CD4-positive, CD25-positive, alpha-beta regulatory T cell (primary cell): ENCODE data around the gene PA2G4. TPM values are rescaled to one million over a fixed set of nuclear protein-coding genes. Genes with fewer than 3 reads are reported as not detected.
"Not testable (repeated sequence)": the region's sequence is repeated elsewhere in the genome, so short reads cannot be mapped to it uniquely, and the experiment has no call there.

Source experiments
- ATAC-seq, 2 donors: fragments of 150-1000 bp; cut with Tn5 transposase; one replicate each; pipeline ENCODE4 v1.10.0; 2021; ENCODE audit warnings: low read depth in 2 of 2, moderate number of reproducible peaks in 2 of 2, moderate library complexity in 1 of 2
- DNase-seq, 3 donors: peaks; one replicate each; pipeline versions ENCODE4 v3.0.0 to v3.0.0-alpha.2; 2012 to 2022; ENCODE audit warnings: mixed read lengths in 1 of 3
- H3K27ac ChIP-seq: one replicate; pipeline ENCODE4 v1.7.0; 2013; ENCODE audit warnings: mild to moderate bottlenecking, low read length; ENCODE audit not compliant: insufficient read depth, poor library complexity, severe bottlenecking
- H3K27me3 ChIP-seq: one replicate; pipeline ENCODE4 v1.7.0; 2013; ENCODE audit warnings: low read length; ENCODE audit not compliant: control insufficient read depth, insufficient read depth
- H3K36me3 ChIP-seq: one replicate; pipeline ENCODE4 v1.7.0; 2013; ENCODE audit warnings: mild to moderate bottlenecking, low read length, moderate library complexity; ENCODE audit not compliant: control insufficient read depth, insufficient read depth
- H3K4me1 ChIP-seq: 2 replicates; pipeline ENCODE4 v1.7.0; 2013; ENCODE audit warnings: mild to moderate bottlenecking, low read length; ENCODE audit not compliant: insufficient read depth, control insufficient read depth, poor library complexity, severe bottlenecking
- H3K4me3 ChIP-seq: one replicate; pipeline ENCODE4 v1.7.0; 2013; ENCODE audit warnings: low read depth, mild to moderate bottlenecking, low read length, moderate library complexity
- H3K9me3 ChIP-seq, 2 experiments: 1 replicate in 1 of 2; 2 replicates in 1 of 2; pipeline ENCODE4 v1.7.0; 2013; ENCODE audit warnings: low read length in 2 of 2, mild to moderate bottlenecking in 1 of 2, moderate library complexity in 1 of 2; ENCODE audit not compliant: control insufficient read depth in 2 of 2
- H3K27ac Mint-ChIP-seq, 3 donors: one replicate each; pipeline ENCODE4 v1.8.0; 2020 to 2022; ENCODE audit warnings: mild to moderate bottlenecking in 3 of 3, mixed read lengths in 3 of 3, moderate library complexity in 2 of 3
- H3K27me3 Mint-ChIP-seq: one replicate; pipeline ENCODE4 v1.8.0; 2022; ENCODE audit warnings: mild to moderate bottlenecking, mixed read lengths
- H3K36me3 Mint-ChIP-seq: one replicate; pipeline ENCODE4 v1.8.0; 2020; ENCODE audit warnings: mixed read lengths
- H3K4me1 Mint-ChIP-seq, 4 donors: one replicate each; pipeline ENCODE4 v1.8.0; 2020 to 2022; ENCODE audit warnings: mixed read lengths in 4 of 4, mild to moderate bottlenecking in 1 of 4
- H3K4me3 Mint-ChIP-seq, 4 donors: one replicate each; pipeline ENCODE4 v1.8.0; 2020 to 2022; ENCODE audit warnings: mild to moderate bottlenecking in 4 of 4, mixed read lengths in 4 of 4, moderate library complexity in 3 of 4
- H3K9me3 Mint-ChIP-seq, 7 donors: one replicate each; pipeline ENCODE4 v1.8.0; 2020 to 2022; ENCODE audit warnings: mixed read lengths in 7 of 7, mild to moderate bottlenecking in 3 of 7, moderate library complexity in 2 of 7
- polyA plus RNA-seq, 4 donors: library from polyadenylated mRNA; unstranded; fragments of 300-500 nt; fragmentation: Illumina TruSeq; gene quantifications; one replicate each; pipeline ENCODE4 v1.2.3, GENCODE V29; 2021
- total RNA-seq: library from RNA; stranded (reverse); gene quantifications from one replicate; pipeline ENCODE4 v1.2.3, GENCODE V29; 2022

PA2G4 gene
- total and polyA plus RNA-seq, 5 donors from 2014 or later, result 63.8 to 203 (median 196) TPM

GRCh38 chr12:56114084-56114483, 9.7 kb downstream of the PA2G4 start:
- H3K4me1 ChIP-seq, result peaks cover 18% of the 10 kb centered on the region
- H3K9me3 ChIP-seq, result no peaks in the 10 kb centered on the region
- peaks cover 44% of the 10 kb centered on the region for H3K36me3 Mint-ChIP-seq
- H3K4me3 Mint-ChIP-seq, result peak overlapping the region in 3 of 4 donors; percentile 33 to 73 (median 59)
- peaks cover 9 to 31% (median 20%) of the 10 kb centered on the region in 4 donors for H3K4me1 Mint-ChIP-seq
- peaks cover 39% of the 10 kb centered on the region for H3K36me3 ChIP-seq
- no peaks in the 10 kb centered on the region for H3K9me3 Mint-ChIP-seq
- H3K27ac ChIP-seq, result no peak overlapping the region
- no peak for ATAC-seq
- peak overlapping the region in 2 of 3 donors; percentile 48 to 71 for H3K27ac Mint-ChIP-seq
- no peak overlapping the region for H3K4me3 ChIP-seq
- no peak for DNase-seq
- no peaks in the 10 kb centered on the region for H3K27me3 ChIP-seq
- peaks cover under 1% of the 10 kb centered on the region for H3K27me3 Mint-ChIP-seq

GRCh38 chr12:56115329-56115728, 11.0 kb downstream of the PA2G4 start:
- Mint-ChIP-seq H3K4me3 (peak overlapping the region; percentile 91 to 99 (median 98)), H3K4me1 (peaks cover 9 to 41% (median 27%) of the 10 kb centered on the region in 4 donors), H3K9me3 (no peaks in the 10 kb centered on the region), H3K36me3 (peaks cover 39% of the 10 kb centered on the region), H3K27me3 (peaks cover 4% of the 10 kb centered on the region), H3K27ac (peak overlapping the region; percentile 93 to 99 (median 98))
- peaks cover 28% of the 10 kb centered on the region for H3K36me3 ChIP-seq
- H3K27ac ChIP-seq, result peak overlapping the region; percentile 96
- no peak for DNase-seq
- peak overlapping the region; percentile 94 for H3K4me3 ChIP-seq
- ATAC-seq, result no peak
- no peaks in the 10 kb centered on the region for H3K27me3 ChIP-seq
- peaks cover 23% of the 10 kb centered on the region for H3K4me1 ChIP-seq
- H3K9me3 ChIP-seq, result no peaks in the 10 kb centered on the region

- peak within 1 kb of the TSS; percentile 94 for H3K4me3 ChIP-seq
- peak within 1 kb of the TSS; percentile 93 to 99 (median 98) for H3K27ac Mint-ChIP-seq
These were observed 12.1 kb downstream of the PA2G4 start, which contains the start of gene RPL41 for GRCh38 chr12:56116267-56117081. Gene RPL41 (plus strand): TSS chr12:56116633.

GRCh38 chr12:56117082-56117706, 12.8 kb downstream of the PA2G4 start:
- Histone ChIP-seq H3K4me1 (peaks cover 23% of the 10 kb centered on the region), H3K4me3 (peak overlapping the region; percentile 94), H3K36me3 (peaks cover 22% of the 10 kb centered on the region), H3K27ac (peak overlapping the region; percentile 96)
- H3K27ac Mint-ChIP-seq, result peak overlapping the region; percentile 93 to 99 (median 98)
- H3K36me3 Mint-ChIP-seq, result peaks cover 31% of the 10 kb centered on the region
- H3K4me3 Mint-ChIP-seq, result peak overlapping the region; percentile 91 to 99 (median 98)
- DNase-seq, H3K27me3 ChIP-seq, H3K27me3 Mint-ChIP-seq, H3K9me3 Mint-ChIP-seq, ATAC-seq, H3K9me3 ChIP-seq: not testable (repeated sequence)
- peaks cover 9 to 41% (median 27%) of the 10 kb centered on the region in 4 donors for H3K4me1 Mint-ChIP-seq

More at GRCh38 chr12:56116267-56117081, 12.1 kb downstream of the PA2G4 start, which contains the start of gene RPL41:
- peak; percentile 88 to 97 (median 96) for DNase-seq
- Mint-ChIP-seq H3K4me1 (peaks cover 9 to 41% (median 27%) of the 10 kb centered on the region in 4 donors), H3K27me3 (peaks cover 4% of the 10 kb centered on the region), H3K4me3 (peak within 1 kb of the TSS; percentile 91 to 99 (median 98)), H3K9me3 (no peaks in the 10 kb centered on the region), H3K36me3 (peaks cover 35% of the 10 kb centered on the region)
- Histone ChIP-seq H3K4me1 (peaks cover 23% of the 10 kb centered on the region), H3K9me3 (no peaks in the 10 kb centered on the region), H3K36me3 (peaks cover 25% of the 10 kb centered on the region), H3K27ac (peak within 1 kb of the TSS; percentile 96), H3K27me3 (no peaks in the 10 kb centered on the region)
- ATAC-seq, result peak; percentile 40 to 45

- H3K4me1 ChIP-seq, result peaks cover 23% of the 10 kb centered on the region
- peaks cover 9 to 41% (median 28%) of the 10 kb centered on the region in 4 donors for H3K4me1 Mint-ChIP-seq
- peaks cover 16% of the 10 kb centered on the region for H3K36me3 ChIP-seq
- H3K27ac Mint-ChIP-seq, result peak within 1 kb of the TSS; percentile 93 to 99 (median 98)
- H3K4me3 ChIP-seq, result peak within 1 kb of the TSS; percentile 94
- peak within 1 kb of the TSS; percentile 96 for H3K27ac ChIP-seq
- H3K9me3 ChIP-seq, result no peaks in the 10 kb centered on the region
- ATAC-seq, result peak; percentile 85 to 88
- H3K9me3 Mint-ChIP-seq, result no peaks in the 10 kb centered on the region
- peak; percentile 97 to 99 (median 97) for DNase-seq
- peaks cover 30% of the 10 kb centered on the region for H3K36me3 Mint-ChIP-seq
- H3K27me3 ChIP-seq, result no peaks in the 10 kb centered on the region
- H3K27me3 Mint-ChIP-seq, result peaks cover 4% of the 10 kb centered on the region
- peak within 1 kb of the TSS; percentile 91 to 99 (median 98) for H3K4me3 Mint-ChIP-seq
These were observed 13.7 kb downstream of the PA2G4 start, which contains the start of gene ZC3H10 for GRCh38 chr12:56117778-56118687. Gene ZC3H10 (plus strand): TSS chr12:56118266. CDS start chr12:56120563, 2,297 bp downstream.

GRCh38 chr12:56118688-56119357, 14.5 kb downstream of the PA2G4 start:
- H3K27ac Mint-ChIP-seq, result peak overlapping the region; percentile 93 to 99 (median 98)
- Histone ChIP-seq H3K9me3 (no peaks in the 10 kb centered on the region), H3K36me3 (peaks cover 10% of the 10 kb centered on the region), H3K4me1 (peaks cover 23% of the 10 kb centered on the region), H3K27me3 (no peaks in the 10 kb centered on the region), H3K27ac (peak overlapping the region; percentile 96), H3K4me3 (peak overlapping the region; percentile 86)
- H3K4me3 Mint-ChIP-seq, result peak overlapping the region; percentile 91 to 99 (median 96)
- DNase-seq (no peak), ATAC-seq (no peak)
- H3K36me3 Mint-ChIP-seq, result peaks cover 23% of the 10 kb centered on the region
- peaks cover 4% of the 10 kb centered on the region for H3K27me3 Mint-ChIP-seq
- no peaks in the 10 kb centered on the region for H3K9me3 Mint-ChIP-seq
- peaks cover 9 to 43% (median 27%) of the 10 kb centered on the region in 4 donors for H3K4me1 Mint-ChIP-seq
